GM23248 (cell line): ENCODE measurements around the gene SLC50A1. TPM values are rescaled to one million over a fixed set of nuclear protein-coding genes. Genes with fewer than 3 reads are reported as not detected.
"Not testable (repeated sequence)": the region's sequence is repeated elsewhere in the genome, so short reads cannot be mapped to it uniquely, and the experiment has no call there.

Experiments
- DNase-seq: peaks from one replicate; pipeline ENCODE4 v3.0.0-alpha.2; 2015
- H2AFZ ChIP-seq: fragments of 200-600 bp; sonication (generic); 2 replicates; pipeline ENCODE4 v1.6.1; 2016; ENCODE audit warnings: antibody characterized with exemption
- H3F3A ChIP-seq: fragments of 200-600 bp; sonication (generic); 2 replicates; pipeline ENCODE4 v1.6.1; 2016; ENCODE audit warnings: mild to moderate bottlenecking, antibody characterized with exemption, mixed run types; ENCODE audit not compliant: insufficient read depth
- H3K27ac ChIP-seq: fragments of 200-600 bp; sonication (generic); 2 replicates; pipeline ENCODE4 v1.5.1; 2016; ENCODE audit warnings: mild to moderate bottlenecking
- H3K27me3 ChIP-seq: fragments of 200-600 bp; sonication (generic); replicated peaks from 2 replicates; pipeline ENCODE4 v1.6.1; 2016; ENCODE audit warnings: mild to moderate bottlenecking; ENCODE audit not compliant: insufficient read depth
- H3K36me3 ChIP-seq: fragments of 200-600 bp; sonication (generic); 2 replicates; pipeline ENCODE4 v1.6.1; 2016; ENCODE audit warnings: low read depth, mild to moderate bottlenecking
- H3K4me1 ChIP-seq: fragments of 200-600 bp; sonication (generic); 2 replicates; pipeline ENCODE4 v1.6.1; 2016; ENCODE audit warnings: mild to moderate bottlenecking; ENCODE audit not compliant: insufficient read depth
- H3K4me2 ChIP-seq: fragments of 200-600 bp; sonication (generic); one replicate; pipeline ENCODE4 v1.6.1; 2016; ENCODE audit warnings: mild to moderate bottlenecking; ENCODE audit not compliant: unreplicated experiment
- H3K4me3 ChIP-seq: fragments of 200-600 bp; sonication (generic); 2 replicates; pipeline ENCODE4 v1.5.1; 2016; ENCODE audit warnings: mild to moderate bottlenecking
- H3K79me2 ChIP-seq: fragments of 200-600 bp; sonication (generic); 2 replicates; pipeline ENCODE4 v1.6.1; 2016; ENCODE audit warnings: mild to moderate bottlenecking; ENCODE audit not compliant: insufficient read depth
- H3K9ac ChIP-seq: fragments of 200-600 bp; sonication (generic); 2 replicates; pipeline ENCODE4 v1.6.1; 2016; ENCODE audit warnings: mild to moderate bottlenecking
- H3K9me2 ChIP-seq: fragments of 200-600 bp; sonication (generic); 2 replicates; pipeline ENCODE4 v1.6.1; 2016; ENCODE audit warnings: mixed run types, mild to moderate bottlenecking, moderate library complexity; ENCODE audit not compliant: insufficient read depth
- H3K9me3 ChIP-seq: fragments of 200-600 bp; sonication (generic); one replicate; pipeline ENCODE4 v1.6.1; 2017; ENCODE audit warnings: low read depth
- H4K20me1 ChIP-seq: fragments of 200-600 bp; sonication (generic); 2 replicates; pipeline ENCODE4 v1.6.0; 2016; ENCODE audit not compliant: insufficient read depth
- EZH2 ChIP-seq: fragments of 200-600 bp; sonication (generic); IDR thresholded peaks from 2 replicates; pipeline ENCODE4 v1.6.1; 2018; ENCODE audit warnings: antibody characterized with exemption, mild to moderate bottlenecking; ENCODE audit not compliant: insufficient read depth, poor library complexity, severe bottlenecking
- EZH2phosphoT487 ChIP-seq: fragments of 200-600 bp; sonication (generic); IDR thresholded peaks from 2 replicates; pipeline ENCODE4 v1.6.1; 2018; ENCODE audit warnings: antibody characterized with exemption, moderate library complexity, mild to moderate bottlenecking, low read depth; ENCODE audit not compliant: insufficient read depth
- WGBS, 2 experiments: methylation state at CpG; one replicate each; pipeline ENCODE4 v1.1.6; 2015 to 2017; ENCODE audit warnings: low lambda C conversion rate in 2 of 2, low coverage in 1 of 2; ENCODE audit errors: missing lambda C conversion rate in 2 of 2; 5-methylcytosine and 5-hydroxymethylcytosine counted together
- in situ Hi-C: fragments of 300-500 bp; cut with MboI; formaldehyde crosslinking; loops from 2 replicates; pipeline ENCODE4 v1.15.0; 2020
- polyA plus RNA-seq: library from polyadenylated mRNA; unstranded; fragments of >200 nt; fragmentation: Nextera tagmentation; extraction: Ambion mirVana; gene quantifications from 2 replicates; pipeline ENCODE4 v1.2.1, GENCODE V29; 2016
- total RNA-seq: library from RNA; depleted of rRNA; stranded (reverse); fragments of >200 nt; shearing (Covaris generic); gene quantifications from 2 replicates; pipeline ENCODE4 v1.2.3, GENCODE V29; 2014

The SLC50A1 gene
- total and polyA plus RNA-seq, 2 experiments from 2014 or later, result 33.4 to 55.1 TPM

DNA sequence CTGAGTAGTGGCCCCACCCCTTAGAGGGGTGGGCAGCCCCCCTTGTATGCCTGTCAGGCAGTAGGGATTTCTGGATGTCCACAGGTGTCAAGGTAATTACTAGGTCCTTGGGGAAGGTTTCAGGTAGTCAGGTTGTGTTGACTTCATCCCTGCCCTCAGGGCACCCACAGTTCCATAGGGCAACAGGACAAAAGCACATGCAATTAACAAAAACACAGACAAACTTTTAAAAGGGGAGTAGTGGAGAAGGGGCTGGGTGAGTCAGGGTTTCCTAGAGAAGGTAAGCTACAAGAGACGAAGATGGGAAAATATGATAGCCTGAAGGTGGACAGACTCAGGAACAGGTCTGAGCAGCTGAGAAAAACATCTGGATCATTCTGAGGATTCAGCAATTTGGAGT lies 23.3 kb downstream of the SLC50A1 start:
- TF ChIP-seq EZH2phosphoT487, result no peak
- no peak for TF ChIP-seq EZH2

DNA sequence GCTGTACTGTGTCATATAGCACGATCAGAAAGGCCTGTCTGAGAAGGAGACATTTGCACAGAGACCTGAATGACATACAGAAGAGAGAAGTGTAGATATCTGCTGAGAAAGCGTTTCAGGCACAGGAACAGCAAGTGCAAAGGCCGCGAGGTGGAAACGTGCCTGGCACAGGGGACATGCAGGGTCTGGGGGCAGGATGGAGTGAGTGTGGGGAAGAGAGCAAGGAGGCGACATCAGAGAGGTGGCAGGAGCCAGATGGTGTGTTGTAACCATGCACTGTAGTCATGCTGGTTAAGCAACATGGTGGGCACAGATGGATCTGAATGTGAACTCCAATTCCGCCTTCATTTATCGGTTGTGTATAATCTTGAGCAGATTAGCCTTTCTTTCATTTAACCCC lies 24.5 kb downstream of the SLC50A1 start:
- no peaks in the 10 kb centered on the region for H3K9me3 ChIP-seq
- 48 to 55% methylated on average over 8 of the region's 8 CpGs for WGBS, 2 experiments
- in situ Hi-C loops, result no loop called here
- no peak overlapping the region for H3K27ac ChIP-seq
- no peaks in the 10 kb centered on the region for H3F3A ChIP-seq
- H3K9ac ChIP-seq, result no peak overlapping the region
- H3K4me3 ChIP-seq, result no peak overlapping the region
- no peaks in the 10 kb centered on the region for H3K9me2 ChIP-seq
- no peak overlapping the region for H2AFZ ChIP-seq
- H3K79me2 ChIP-seq, result no peaks in the 10 kb centered on the region
- H3K27me3 ChIP-seq, result peaks cover 10% of the 10 kb centered on the region; the same call in 1 of the 2 replicates
- no peaks in the 10 kb centered on the region for H3K4me1 ChIP-seq
- no peak overlapping the region for H3K4me2 ChIP-seq
- H4K20me1 ChIP-seq, result no peaks in the 10 kb centered on the region
- TF ChIP-seq EZH2phosphoT487 (no peak), EZH2 (no peak)
- no peak for DNase-seq
- H3K36me3 ChIP-seq, result no peaks in the 10 kb centered on the region

More for the DNA sequence above, 23.3 kb downstream of the SLC50A1 start:
- Histone ChIP-seq H3K79me2 (no peaks in the 10 kb centered on the region), H3K4me2 (no peak overlapping the region), H3K9ac (no peak overlapping the region), H3K9me3 (no peaks in the 10 kb centered on the region), H3K4me1 (no peaks in the 10 kb centered on the region), H4K20me1 (no peaks in the 10 kb centered on the region), H3K36me3 (no peaks in the 10 kb centered on the region), H3K9me2 (no peaks in the 10 kb centered on the region), H3K4me3 (no peak overlapping the region), H3K27me3 (peaks cover 12% of the 10 kb centered on the region; the same call in 1 of the 2 replicates), H2AFZ (no peak overlapping the region), H3F3A (no peaks in the 10 kb centered on the region), H3K27ac (no peak overlapping the region)
- in situ Hi-C loops, result no loop called here
- WGBS, 2 experiments, result 50 to 56% methylated on average over 1 of the region's 1 CpG
- DNase-seq, result no peak

DNA sequence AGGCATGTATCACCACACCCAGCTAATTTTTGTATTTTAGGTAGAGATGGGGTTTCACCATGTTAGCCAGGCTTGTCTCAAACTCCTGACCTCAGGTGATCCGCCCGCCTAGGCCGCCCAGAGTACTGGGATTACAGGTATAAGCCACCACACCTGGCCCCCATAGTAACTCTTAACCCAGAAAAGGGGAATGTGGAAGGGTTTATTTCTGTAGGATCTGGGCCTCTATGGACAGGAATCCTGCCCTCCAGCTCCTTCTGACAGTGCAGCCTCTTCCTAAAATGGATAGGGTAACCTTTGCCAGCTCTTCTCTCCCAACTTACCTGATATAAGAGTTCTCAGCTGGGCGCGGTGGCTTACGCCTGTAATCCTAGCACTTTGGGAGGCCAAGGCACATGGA lies 27.0 kb downstream of the SLC50A1 start:
- H3K4me2 ChIP-seq, H2AFZ ChIP-seq, H3F3A ChIP-seq, H3K79me2 ChIP-seq, H3K9ac ChIP-seq, in situ Hi-C loops, H3K9me2 ChIP-seq, H3K9me3 ChIP-seq, H4K20me1 ChIP-seq, H3K36me3 ChIP-seq, DNase-seq, H3K27me3 ChIP-seq, H3K4me1 ChIP-seq, H3K4me3 ChIP-seq, H3K27ac ChIP-seq: not testable (repeated sequence)
- 92 to 95% methylated on average over 6 of the region's 6 CpGs for WGBS, 2 experiments

GRCh38 chr1:155163785-155164184 lies 28.1 kb downstream of the SLC50A1 start:
- H3K4me2 ChIP-seq, H4K20me1 ChIP-seq, H3K9me2 ChIP-seq, DNase-seq, H3K9me3 ChIP-seq, H3K27ac ChIP-seq, H3K79me2 ChIP-seq, H3F3A ChIP-seq, H3K4me1 ChIP-seq, H2AFZ ChIP-seq, H3K4me3 ChIP-seq, H3K9ac ChIP-seq, in situ Hi-C loops, H3K27me3 ChIP-seq, H3K36me3 ChIP-seq: not testable (repeated sequence)
- 85 to 89% methylated on average over 4 of the region's 4 CpGs for WGBS, 2 experiments

- not testable (repeated sequence) for H4K20me1 ChIP-seq, DNase-seq, H3K79me2 ChIP-seq, H3K27me3 ChIP-seq, H3K9me2 ChIP-seq, H3K4me1 ChIP-seq, H3K9me3 ChIP-seq, H3K9ac ChIP-seq, H2AFZ ChIP-seq, H3K36me3 ChIP-seq, H3K4me3 ChIP-seq, H3K27ac ChIP-seq, H3K4me2 ChIP-seq
- H3F3A ChIP-seq, result peaks cover 16% of the 10 kb centered on the region
- 86 to 91% methylated on average over 11 of the region's 11 CpGs for whole genome bisulfite sequencing, 2 experiments
- in situ Hi-C loops, result loop anchor here (5.0 kb wide), 1 partner anchor 72 kb away; no protein-coding TSS in a partner anchor
These were observed 29.0 kb downstream of the SLC50A1 start for GRCh38 chr1:155164625-155165024.
